DMS153 treated with DMSO at 0.1 percent for 48 hours (cell line): ENCODE data around the gene MACIR.

Experiments
- DNase-seq: peaks from one replicate; lab custom pipeline; 2025; ENCODE audit not compliant: unreplicated experiment; lab: John Stamatoyannopoulos, UW

Gene MACIR

DNA sequence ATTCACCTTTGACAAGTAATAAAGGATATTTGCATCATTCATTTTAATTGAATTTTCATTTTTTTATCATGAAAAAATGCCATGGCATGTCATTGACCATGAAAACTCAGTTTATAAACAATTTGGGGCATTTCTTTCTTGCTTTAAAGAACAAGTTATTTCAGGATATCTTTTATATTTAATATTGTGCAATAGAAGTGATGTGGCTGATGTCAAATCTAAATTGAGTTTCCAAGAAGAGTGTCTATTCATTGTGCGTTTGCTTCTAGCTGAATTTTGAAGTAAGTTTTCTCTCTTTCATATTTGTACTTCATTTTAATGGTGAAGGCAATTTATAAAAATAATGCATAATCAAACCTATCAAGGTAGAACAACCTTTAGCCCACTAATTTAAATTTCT, 30.5 kb downstream of the MACIR start:
- no peak for DNase-seq

DNA sequence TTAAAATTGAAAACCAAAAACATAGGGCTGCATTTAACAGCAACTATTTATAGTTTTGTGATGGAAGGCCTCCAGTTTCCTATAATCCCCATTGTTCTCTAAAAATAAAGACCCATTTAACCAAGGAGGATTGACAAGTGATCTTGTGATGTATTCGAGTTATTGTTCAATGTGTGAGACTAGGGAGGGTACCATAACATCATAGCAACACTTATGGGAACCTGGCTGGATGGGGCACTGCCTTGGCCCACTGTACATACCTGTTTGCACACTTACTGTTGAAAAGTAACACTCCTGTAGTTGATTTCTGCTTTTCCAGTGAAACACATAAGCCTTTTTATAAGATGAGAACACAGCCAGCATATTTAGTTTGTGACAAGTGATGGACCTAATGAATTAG, 32.3 kb downstream of the MACIR start:
- DNase-seq = no peak

DNA sequence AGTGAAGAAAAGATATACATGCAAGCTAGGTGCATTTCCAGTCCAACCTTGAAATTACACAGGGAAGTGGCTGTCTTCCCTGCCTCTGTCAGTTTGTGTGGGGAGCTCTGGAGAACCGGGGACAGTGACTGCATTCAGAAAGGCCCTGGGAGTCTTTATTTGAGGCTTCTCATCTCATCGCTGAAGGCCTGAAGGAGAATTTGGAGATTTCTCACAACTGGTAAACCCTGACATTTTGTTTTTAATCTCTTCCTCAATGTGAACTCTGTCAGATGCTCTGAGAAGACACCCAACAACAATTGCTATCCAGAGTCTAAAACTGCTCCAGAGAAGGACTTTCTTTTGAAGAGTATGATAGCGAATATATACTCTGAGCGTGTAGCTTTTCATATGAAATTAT, 33.0 kb downstream of the MACIR start:
- no peak for DNase-seq

DNA sequence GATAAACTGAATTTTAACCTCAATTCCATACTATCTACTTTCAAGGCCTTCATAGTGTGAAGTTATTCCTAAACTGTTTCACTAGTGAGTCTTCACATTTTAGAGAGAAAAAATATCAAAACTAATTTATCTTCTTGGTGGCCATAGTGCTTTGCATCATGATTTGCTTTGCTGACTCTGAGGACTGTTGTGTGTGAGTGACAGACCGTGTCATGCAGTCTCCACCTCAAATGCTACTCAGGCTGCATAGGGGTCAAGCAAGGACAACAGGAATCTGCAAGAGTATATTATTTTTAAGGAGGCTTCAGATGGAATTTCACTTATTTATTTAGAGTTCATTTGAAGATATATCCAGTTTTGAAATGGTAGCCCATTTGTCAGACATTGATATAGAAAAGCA, 34.5 kb downstream of the MACIR start:
- DNase-seq = no peak

DNA sequence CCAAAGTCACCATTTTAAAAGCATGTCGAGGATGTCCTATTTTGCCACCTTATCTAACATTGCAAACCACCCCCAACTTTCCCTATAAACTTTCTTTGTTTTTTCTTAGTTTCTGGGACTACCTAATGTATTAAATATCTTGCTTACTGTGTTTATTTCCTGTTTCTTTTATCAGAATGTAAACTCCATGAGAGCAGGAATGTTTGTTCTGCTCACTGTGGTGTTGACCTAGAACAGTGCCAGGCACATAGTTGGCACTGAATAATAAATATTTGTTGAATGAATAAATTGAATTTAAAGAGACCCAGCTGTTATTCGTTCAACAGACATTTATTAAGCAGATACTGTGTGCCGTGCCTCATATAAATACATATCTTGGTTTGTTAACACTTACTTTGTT, 35.2 kb downstream of the MACIR start:
- DNase-seq = no peak

DNA sequence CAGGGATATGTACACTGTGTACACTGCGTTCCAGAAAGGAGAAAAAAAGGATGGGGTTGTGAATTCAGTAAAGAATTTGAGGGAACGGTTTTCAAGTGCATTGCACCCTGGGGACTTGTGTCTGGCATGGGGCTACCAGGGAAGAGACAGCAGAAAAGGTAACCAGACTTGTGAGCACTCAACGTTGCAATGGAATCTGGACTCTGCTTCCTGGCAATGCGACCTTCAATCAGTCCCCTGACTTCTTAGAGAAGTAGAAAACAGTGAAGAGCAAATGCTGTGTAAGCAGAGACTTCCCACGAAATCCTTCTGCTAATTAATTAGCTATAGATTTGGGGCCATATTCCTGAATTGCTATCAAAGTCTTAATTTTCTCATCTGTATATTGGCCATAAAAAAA, 36.3 kb downstream of the MACIR start:
- no peak for DNase-seq

DNA sequence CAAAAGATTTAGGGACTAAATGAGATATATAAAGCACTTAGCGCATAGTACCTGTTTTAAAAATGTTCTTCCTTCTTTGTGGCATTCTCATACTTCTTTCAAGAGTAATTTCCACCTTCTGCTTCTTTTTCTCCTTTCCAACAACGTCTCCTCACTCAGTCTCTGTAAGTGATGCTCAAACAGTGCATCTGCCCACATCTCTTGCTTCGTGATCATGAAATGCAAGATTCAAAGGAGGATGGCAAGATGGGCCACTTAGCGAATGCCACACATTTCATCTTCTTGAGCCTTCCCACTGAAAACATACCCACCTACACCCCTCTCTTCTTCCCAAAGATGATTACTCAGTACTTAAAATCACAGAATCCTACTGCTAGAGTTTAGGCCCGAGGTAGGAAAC, 36.9 kb downstream of the MACIR start:
- DNase-seq = no peak

DNA sequence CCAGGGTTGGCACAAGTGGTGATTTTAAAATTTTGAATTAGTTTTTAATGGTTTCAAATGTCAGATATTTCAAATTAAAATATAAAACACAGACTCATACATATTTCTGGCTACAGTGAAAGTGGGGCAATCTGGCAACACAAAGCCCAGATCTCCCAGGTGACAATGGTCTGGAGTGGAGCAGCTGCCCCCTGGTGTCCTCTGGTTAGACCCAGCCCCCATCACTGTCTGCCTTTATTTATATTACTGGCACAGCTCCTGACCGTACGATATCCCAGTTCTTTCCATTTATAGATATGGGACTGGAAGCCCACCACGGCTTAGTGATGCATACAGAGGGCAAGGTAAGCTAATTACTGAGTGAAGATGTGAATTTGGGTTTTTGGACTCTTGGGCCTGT, 37.3 kb downstream of the MACIR start:
- DNase-seq = no peak

DNA sequence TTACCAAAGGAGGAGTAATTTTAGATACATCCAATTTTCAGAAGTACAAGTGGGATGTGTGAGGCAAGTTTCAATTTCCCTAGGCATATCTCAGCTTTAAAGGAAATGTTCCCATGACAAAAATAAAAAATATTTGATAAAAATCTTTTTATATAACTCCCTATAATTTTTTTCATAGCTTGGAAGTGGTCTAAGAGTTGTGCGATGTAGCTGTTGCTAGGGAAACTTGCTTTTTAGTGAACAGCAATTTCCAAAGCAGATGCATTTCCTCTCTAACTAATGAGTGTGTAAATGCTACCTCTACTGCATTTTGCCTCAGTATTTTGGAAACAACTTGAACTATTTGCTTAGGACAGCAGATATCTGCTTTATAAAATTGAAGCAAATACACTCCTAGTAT, 39.6 kb downstream of the MACIR start:
- no peak for DNase-seq

DNA sequence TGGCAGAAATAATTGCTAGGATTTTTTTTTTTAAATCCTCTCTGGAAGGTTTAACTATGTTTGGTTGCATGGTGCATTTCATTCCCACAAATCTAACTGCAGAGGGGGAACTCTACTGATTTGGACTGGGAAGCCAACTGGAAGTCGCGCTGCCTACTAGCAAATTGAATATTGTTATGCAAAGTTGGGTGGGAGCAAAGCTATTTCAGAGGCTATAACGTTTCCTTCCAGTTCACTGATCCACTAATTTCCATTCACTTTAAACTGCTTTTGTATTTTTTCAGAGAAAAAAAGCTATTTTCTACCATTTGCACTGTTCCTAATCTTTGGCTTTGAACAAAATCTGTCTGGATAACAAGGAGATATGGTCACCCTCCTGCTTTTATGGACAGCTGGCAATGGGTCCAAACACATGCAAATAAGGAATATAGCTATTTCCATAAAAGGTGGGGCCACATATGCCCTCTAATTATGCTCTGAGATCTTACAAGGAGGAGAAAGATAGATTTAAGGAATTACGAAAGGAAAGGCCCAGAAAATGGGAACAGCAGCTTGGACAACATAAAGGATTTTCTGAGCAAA, 40.1 kb downstream of the MACIR start:
- DNase-seq = no peak

DNA sequence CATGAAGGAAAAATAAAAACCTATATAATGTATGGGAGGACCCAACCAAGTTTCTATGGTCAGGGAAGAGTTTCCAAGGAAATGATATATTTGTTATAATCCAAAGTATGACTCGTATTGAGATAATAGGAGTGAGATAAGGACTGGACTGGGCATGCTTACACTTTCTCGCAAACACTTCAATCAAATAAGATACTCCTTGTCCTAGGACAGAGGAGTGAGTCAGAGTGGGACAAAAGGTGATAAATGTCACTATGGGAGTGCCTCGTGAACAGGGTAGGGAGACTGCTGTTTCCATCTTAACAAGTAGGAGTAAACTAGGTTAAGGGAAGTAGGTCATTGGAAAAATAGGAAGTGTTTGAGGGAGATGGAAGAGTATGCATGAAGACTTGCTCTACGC, 47.2 kb downstream of the MACIR start:
- DNase-seq = no peak

DNA sequence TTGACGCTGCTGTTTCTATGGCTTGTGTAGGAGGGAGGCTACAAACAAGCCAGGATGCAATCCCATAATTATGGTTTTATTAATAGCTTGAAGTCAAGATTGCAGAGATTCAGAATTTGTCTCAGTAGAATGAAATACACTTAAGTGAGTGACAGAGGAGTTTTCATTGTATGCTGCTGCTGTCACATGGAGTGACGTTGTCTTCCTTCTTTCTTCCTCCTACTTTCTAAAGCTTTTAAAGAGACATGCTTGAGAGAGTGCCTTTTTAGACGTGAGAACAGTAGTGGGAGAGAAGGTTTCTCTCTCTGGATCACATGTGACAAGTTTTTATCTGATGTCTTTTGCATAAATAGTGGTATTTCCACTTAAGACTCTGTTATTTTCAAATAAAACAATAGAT, 48.9 kb downstream of the MACIR start:
- no peak for DNase-seq

DNA sequence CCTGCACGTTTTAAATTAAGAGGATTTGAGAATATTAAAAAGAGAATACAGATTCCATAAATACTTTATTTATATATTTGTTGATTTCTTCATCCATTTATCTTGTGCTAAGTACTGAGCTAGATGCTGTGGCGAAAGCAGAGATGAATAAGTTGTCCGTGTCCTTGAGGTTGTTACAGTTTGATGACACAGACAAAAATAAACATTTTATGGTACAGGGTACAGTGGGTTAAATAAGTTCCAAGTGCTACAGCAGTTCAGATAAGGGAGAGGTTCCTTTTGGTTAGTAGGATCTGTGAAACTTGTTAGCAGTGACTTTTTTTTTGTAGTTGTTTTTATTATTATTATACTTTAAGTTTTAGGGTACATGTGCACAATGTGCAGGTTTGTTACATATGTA, 50.2 kb downstream of the MACIR start:
- DNase-seq = no peak

DNA sequence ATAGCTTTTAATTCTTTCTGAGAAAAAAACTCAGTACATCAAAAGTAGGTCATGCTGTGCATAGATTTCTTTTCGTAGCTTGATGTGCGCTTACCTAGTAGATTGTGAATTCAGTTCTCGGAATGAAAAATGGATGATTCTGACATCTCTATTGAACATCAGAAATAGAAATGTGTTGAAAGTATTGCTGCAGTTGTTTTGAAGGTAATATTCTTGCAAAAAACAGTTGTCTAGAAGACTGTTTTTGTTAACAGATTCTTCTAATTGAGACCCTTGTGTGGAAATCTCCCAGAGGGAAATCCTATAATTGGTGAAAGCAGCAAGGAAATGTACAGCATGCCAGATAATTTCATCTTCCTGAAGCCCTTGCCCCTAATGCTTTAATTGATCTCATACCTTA, 54.5 kb downstream of the MACIR start:
- DNase-seq = no peak

DNA sequence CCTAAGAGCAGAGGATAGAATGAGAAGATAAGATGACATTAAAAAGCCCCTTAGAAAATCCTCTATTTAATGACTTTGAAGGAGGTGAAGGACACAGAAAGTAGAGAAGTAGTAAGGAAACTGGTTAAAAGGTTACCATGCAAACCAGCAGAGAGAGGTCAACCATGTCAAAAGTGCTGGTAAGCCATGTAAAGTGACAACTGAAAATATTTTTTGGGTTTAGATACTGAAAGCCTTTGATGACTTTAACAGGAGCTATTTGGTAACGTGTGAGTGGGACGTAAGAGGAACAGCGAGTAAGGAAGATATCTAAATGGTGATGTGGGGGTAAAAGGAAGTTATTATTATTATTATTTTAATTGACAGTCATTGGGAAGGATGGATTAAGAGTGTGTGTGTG, 56.9 kb downstream of the MACIR start:
- no peak for DNase-seq

DNA sequence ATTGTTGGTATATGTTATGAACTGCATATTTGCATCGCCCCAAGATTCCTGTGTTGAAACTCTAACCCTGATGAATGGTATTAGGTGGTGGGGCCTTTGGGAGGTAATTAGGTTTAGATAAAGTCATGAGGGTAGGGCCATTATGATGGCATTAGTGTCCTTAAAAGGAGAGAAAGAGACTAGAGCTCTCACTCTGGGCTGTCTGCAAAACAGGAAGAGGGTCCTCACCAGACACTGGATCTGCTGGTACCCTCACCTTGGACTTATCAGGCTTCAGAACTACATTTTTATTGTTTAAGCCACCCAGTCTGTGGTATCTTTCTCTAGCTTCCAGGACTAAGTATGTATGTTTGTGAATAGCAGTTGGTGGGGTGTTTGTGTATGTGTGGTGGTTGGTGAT, 68.9 kb downstream of the MACIR start:
- no peak for DNase-seq

DNA sequence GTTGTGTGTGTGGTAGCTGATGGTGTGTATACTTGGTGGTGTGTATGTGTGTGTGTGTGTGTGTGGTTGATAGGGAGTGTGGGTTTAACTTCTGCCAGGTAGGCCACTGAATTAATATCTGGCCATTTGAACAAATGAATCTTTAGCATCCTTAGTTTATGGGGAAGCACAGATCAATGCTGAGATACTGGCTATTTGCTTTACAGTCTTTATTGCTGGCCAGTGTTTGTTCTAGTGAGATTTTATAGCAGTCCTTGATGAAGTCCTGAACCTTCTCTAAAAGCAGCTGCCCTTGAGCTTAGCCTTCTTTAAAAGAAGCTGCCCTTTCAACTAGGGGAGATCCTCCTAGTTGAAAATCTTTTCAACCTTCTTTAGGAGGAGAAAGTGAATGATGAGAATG, 69.3 kb downstream of the MACIR start:
- DNase-seq = no peak
